Measurements from ENCODE around the gene ATP6V1G1. TPM values are rescaled to one million over a fixed set of nuclear protein-coding genes. Genes with fewer than 3 reads are reported as not detected.
A peak's percentile ranks its signal among the peaks of the same experiment; 100 is the strongest.
"Not testable (repeated sequence)": the region's sequence is repeated elsewhere in the genome, so short reads cannot be mapped to it uniquely, and the experiment has no call there.

Gene ATP6V1G1
- total and polyA plus RNA-seq, 10 donors = 82.3 to 272 (median 193) TPM

GRCh38 chr9:114592356-114592755, 4.8 kb downstream of the ATP6V1G1 start:
- Histone ChIP-seq H3K36me3 (peaks cover 6 to 51% (median 42%) of the 10 kb centered on the region in 6 donors), H3K4me3 (peak overlapping the region in 3 of 8 donors; percentile 17 to 87 (median 25)), H3K9me3 (no peaks in the 10 kb centered on the region), H3K4me1 (peaks cover 48 to 86% (median 60%) of the 10 kb centered on the region in 6 donors), H3K27me3 (replicated peaks in 1 of 7) (no peaks in the 10 kb centered on the region), H3K27ac (peak overlapping the region; percentile 61 to 94 (median 74))
- no peak for DNase-seq
- peak in 10 of 11 experiments; percentile 33 to 72 (median 58) for TF ChIP-seq CTCF (IDR thresholded peaks at IDR 0.05 in 8 of 11, conservative IDR thresholded peaks at IDR 0.05 in 3 of 11)
- TF ChIP-seq POLR2AphosphoS5 (IDR thresholded peaks at IDR 0.05) = peak in 1 of 3 donors; percentile 55
- no peak for TF ChIP-seq POLR2A (IDR thresholded peaks at IDR 0.05)
- intact Hi-C loops (cut with DNase I; ENCODE audit: low total_unique reads) = loop anchor here (10.0 kb wide), 1 partner anchor 52 kb away; no protein-coding TSS in a partner anchor
- WGBS, 5 donors = 11 to 18% (median 14%) methylated on average over 6 of the region's 6 CpGs

- 97 to 98% (median 98%) methylated on average over 16 to 17 of the region's 17 CpGs for WGBS, 5 donors
- Histone ChIP-seq H3K36me3 (peaks cover 11 to 69% (median 60%) of the 10 kb centered on the region in 6 donors), H3K4me1 (peaks cover 43 to 83% (median 51%) of the 10 kb centered on the region in 6 donors), H3K9me3 (no peaks in the 10 kb centered on the region), H3K27ac (no peak overlapping the region), H3K27me3 (replicated peaks in 1 of 7) (no peaks in the 10 kb centered on the region), H3K4me3 (no peak overlapping the region)
- intact Hi-C loops (cut with DNase I; ENCODE audit: low total_unique reads) = loop anchor here (10.0 kb wide), 1 partner anchor 51 kb away; no protein-coding TSS in a partner anchor
- TF ChIP-seq POLR2AphosphoS5 (IDR thresholded peaks at IDR 0.05) (no peak), POLR2A (IDR thresholded peaks at IDR 0.05) (no peak), CTCF (IDR thresholded peaks at IDR 0.05 in 8 of 11, conservative IDR thresholded peaks at IDR 0.05 in 3 of 11) (no peak)
- no peak for DNase-seq
Observed at GRCh38 chr9:114594136-114594535, 6.6 kb downstream of the ATP6V1G1 start.

GRCh38 chr9:114600502-114601248, 13.1 kb downstream of the ATP6V1G1 start:
- DNase-seq; H3K4me3 ChIP-seq; intact Hi-C loops (cut with DNase I; ENCODE audit: low total_unique reads); H3K27ac ChIP-seq; H3K27me3 ChIP-seq (replicated peaks in 1 of 7): not testable (repeated sequence)
- Histone ChIP-seq H3K4me1 (peaks cover 0 to 38% (median 14%) of the 10 kb centered on the region in 6 donors), H3K9me3 (peaks cover 0 to 22% (median 16%) of the 10 kb centered on the region in 8 donors), H3K36me3 (peaks cover 7 to 65% (median 51%) of the 10 kb centered on the region in 6 donors)
- 95 to 99% (median 97%) methylated on average over 9 of the region's 9 CpGs for WGBS, 5 donors
- peak in 2 of 3 donors; percentile 34 to 37 for TF ChIP-seq POLR2AphosphoS5 (IDR thresholded peaks at IDR 0.05)

GRCh38 chr9:114601787-114602186, 14.2 kb downstream of the ATP6V1G1 start:
- Histone ChIP-seq H3K36me3 (peaks cover 7 to 54% (median 44%) of the 10 kb centered on the region in 6 donors), H3K9me3 (peaks cover 0 to 22% (median 16%) of the 10 kb centered on the region in 8 donors), H3K4me1 (peaks cover 0 to 38% (median 19%) of the 10 kb centered on the region in 6 donors)
- DNase-seq; H3K4me3 ChIP-seq; H3K27ac ChIP-seq; intact Hi-C loops (cut with DNase I; ENCODE audit: low total_unique reads); H3K27me3 ChIP-seq (replicated peaks in 1 of 7): not testable (repeated sequence)
- 95 to 100% (median 97%) methylated on average over 2 of the region's 2 CpGs for WGBS, 5 donors

- Histone ChIP-seq H3K4me1 (peaks cover 0 to 47% (median 22%) of the 10 kb centered on the region in 6 donors), H3K27ac (peak overlapping the region in 1 of 8 donors; percentile 14), H3K4me3 (no peak overlapping the region), H3K36me3 (peaks cover 3 to 46% (median 38%) of the 10 kb centered on the region in 6 donors), H3K9me3 (peaks cover 0 to 22% (median 16%) of the 10 kb centered on the region in 8 donors), H3K27me3 (replicated peaks in 1 of 7) (no peaks in the 10 kb centered on the region)
- DNase-seq = no peak
- 91 to 97% (median 93%) methylated on average over 5 of the region's 5 CpGs for WGBS, 5 donors
- intact Hi-C loops (cut with DNase I; ENCODE audit: low total_unique reads) = no loop called here
- no peak for TF ChIP-seq POLR2AphosphoS5 (IDR thresholded peaks at IDR 0.05)
- no peak for TF ChIP-seq CTCF (IDR thresholded peaks at IDR 0.05 in 8 of 11, conservative IDR thresholded peaks at IDR 0.05 in 3 of 11)
- TF ChIP-seq POLR2A (IDR thresholded peaks at IDR 0.05) = no peak
Observed at GRCh38 chr9:114602620-114603019, 15.1 kb downstream of the ATP6V1G1 start.
